Activated CD8-positive, alpha-beta T cell treated with anti-CD3 and anti-CD28 coated beads, Interleukin-2, amount 10 ng/mL, durations not matched to agents 7 days and 5 days (primary cell): ENCODE results near the gene BMERB1. TPM values are rescaled to one million over a fixed set of nuclear protein-coding genes. Genes with fewer than 3 reads are reported as not detected.
"Not testable (repeated sequence)": the region's sequence is repeated elsewhere in the genome, so short reads cannot be mapped to it uniquely, and the experiment has no call there.

Source experiments
- ATAC-seq: fragments of 150-1000 bp; cut with Tn5 transposase; one replicate; pipeline ENCODE4 v1.10.0; 2021; ENCODE audit warnings: moderate library complexity
- CTCF ChIA-PET: fragments of 350-600 bp; sonication (Branson Sonifier 250); formaldehyde crosslinking; loops from one replicate; lab custom pipeline; 2021; ENCODE audit warnings: antibody characterized with exemption; lab: Charles Lee
- POLR2A ChIA-PET: fragments of 350-600 bp; sonication (Branson Sonifier 250); formaldehyde crosslinking; loops from one replicate; lab custom pipeline; 2021; ENCODE audit warnings: antibody characterized with exemption; lab: Charles Lee
- DNase-seq: peaks from one replicate; pipeline ENCODE4 v3.0.0-alpha.2; 2020
- H3K27ac Mint-ChIP-seq: one replicate; pipeline ENCODE4 v1.8.0; 2021; ENCODE audit warnings: mild to moderate bottlenecking, mixed read lengths
- H3K27me3 Mint-ChIP-seq: one replicate; pipeline ENCODE4 v1.8.0; 2021; ENCODE audit warnings: low read depth, mixed read lengths
- H3K36me3 Mint-ChIP-seq: one replicate; pipeline ENCODE4 v1.8.0; 2021; ENCODE audit warnings: low read depth, mixed read lengths
- H3K4me1 Mint-ChIP-seq: one replicate; pipeline ENCODE4 v1.8.0; 2021; ENCODE audit warnings: low read depth, mixed read lengths
- H3K4me3 Mint-ChIP-seq: one replicate; pipeline ENCODE4 v1.8.0; 2021; ENCODE audit warnings: mild to moderate bottlenecking, mixed read lengths
- H3K9me3 Mint-ChIP-seq: one replicate; pipeline ENCODE4 v1.8.0; 2022; ENCODE audit warnings: mixed read lengths; ENCODE audit not compliant: insufficient read depth
- total RNA-seq, 2 experiments: library from RNA; stranded (reverse); gene quantifications; one replicate each; pipeline ENCODE4 v1.2.3, GENCODE V29; 2021

Gene BMERB1
- total RNA-seq, 2 experiments from 2014 or later: 1.6 to 4.3 TPM

DNA sequence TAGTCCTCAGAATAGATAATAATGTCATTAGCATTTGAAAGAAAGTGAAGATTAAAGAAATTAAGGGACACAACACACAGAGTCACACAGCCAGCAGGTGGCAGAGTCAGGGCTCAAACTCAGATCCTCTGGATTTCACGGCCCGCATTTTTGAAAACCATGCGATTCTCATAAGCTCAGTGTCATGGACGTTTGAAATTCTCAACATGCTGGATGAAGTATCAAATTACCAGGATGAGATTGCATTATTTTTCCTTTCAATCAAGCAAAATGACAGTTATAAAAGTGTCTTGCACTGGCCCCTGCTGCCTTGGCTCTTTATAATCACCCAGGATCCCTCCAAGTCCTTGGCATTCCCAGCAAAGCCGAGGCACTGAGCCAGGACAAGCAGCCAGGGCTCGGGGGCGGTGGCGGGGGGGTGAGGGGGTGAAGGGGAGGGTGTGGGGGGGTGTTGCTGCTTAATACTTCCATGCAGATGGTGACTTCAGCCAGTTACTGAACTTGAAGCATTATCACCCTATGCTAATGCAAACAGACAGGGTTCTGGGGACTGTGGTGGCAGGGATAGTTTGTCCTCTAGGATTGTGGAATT lies 6.6 kb upstream of the BMERB1 start:
- peak; percentile 65 for DNase-seq
- Mint-ChIP-seq H3K27ac (no peak overlapping the region), H3K27me3 (peaks cover 6% of the 10 kb centered on the region), H3K4me1 (peaks cover 2% of the 10 kb centered on the region), H3K36me3 (no peaks in the 10 kb centered on the region), H3K9me3 (no peaks in the 10 kb centered on the region), H3K4me3 (no peak overlapping the region)
- peak; percentile 57 for ATAC-seq
- ChIA-PET CTCF (interaction anchor here (0.6 to 1.8 kb wide), 9 partner anchors 9 to 328 kb away, joined by 3 to 13 read pairs (median 3); partner anchors contain the start of gene MARF1), POLR2A (no interaction called here)

DNA sequence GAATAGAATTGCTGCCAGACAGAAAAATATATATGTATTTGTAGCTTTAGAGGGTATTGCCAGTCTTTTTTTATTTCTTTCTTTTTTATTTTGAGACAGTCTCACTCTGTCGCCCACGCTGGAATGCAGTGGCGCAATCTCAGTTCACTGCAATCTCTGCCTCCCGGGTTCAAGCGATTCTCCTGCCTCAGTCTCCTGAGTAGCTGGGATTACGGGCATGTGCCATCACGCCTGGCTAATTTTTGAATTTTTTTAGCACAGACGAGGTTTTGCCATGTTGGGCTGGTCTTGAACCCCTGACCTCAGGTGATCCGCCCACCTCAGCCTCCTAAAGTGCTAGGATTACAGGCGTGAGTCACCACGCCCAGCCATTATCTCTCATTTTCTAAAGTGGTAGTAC lies 3.5 kb upstream of the BMERB1 start:
- H3K36me3 Mint-ChIP-seq, H3K4me3 Mint-ChIP-seq, ATAC-seq, H3K27ac Mint-ChIP-seq, DNase-seq, H3K9me3 Mint-ChIP-seq, POLR2A ChIA-PET: not testable (repeated sequence)
- Mint-ChIP-seq H3K4me1 (peaks cover 16% of the 10 kb centered on the region), H3K27me3 (peaks cover 21% of the 10 kb centered on the region)
- CTCF ChIA-PET: interaction anchor here (1.0 kb wide), 1 partner anchor 9 kb away, joined by 3 read pairs; no protein-coding TSS in a partner anchor

GRCh38 chr16:15434079-15434424 lies 336 bp upstream of the BMERB1 start:
- no peaks in the 10 kb centered on the region for H3K9me3 Mint-ChIP-seq
- H3K36me3 Mint-ChIP-seq: no peaks in the 10 kb centered on the region
- DNase-seq (no peak), ATAC-seq (peak; percentile 21)
- H3K27me3 Mint-ChIP-seq: peaks cover 24% of the 10 kb centered on the region
- H3K4me3 Mint-ChIP-seq: peak overlapping the region; percentile 78
- H3K27ac Mint-ChIP-seq: no peak overlapping the region
- ChIA-PET CTCF (no interaction called here), POLR2A (no interaction called here)
- H3K4me1 Mint-ChIP-seq: peaks cover 14% of the 10 kb centered on the region

- H3K27me3 Mint-ChIP-seq: peaks cover 24% of the 10 kb centered on the region
- POLR2A ChIA-PET: no interaction called here
- CTCF ChIA-PET: no interaction called here
- H3K9me3 Mint-ChIP-seq: no peaks in the 10 kb centered on the region
- no peak for DNase-seq
- H3K27ac Mint-ChIP-seq: no peak overlapping the region
- peak; percentile 31 for ATAC-seq
- H3K4me1 Mint-ChIP-seq: peaks cover 14% of the 10 kb centered on the region
- H3K36me3 Mint-ChIP-seq: no peaks in the 10 kb centered on the region
- peak overlapping the region; percentile 78 for H3K4me3 Mint-ChIP-seq
Measured at GRCh38 chr16:15435216-15435864, 952 bp downstream of the BMERB1 start.

- no peaks in the 10 kb centered on the region for H3K9me3 Mint-ChIP-seq
- H3K4me1 Mint-ChIP-seq: peaks cover 11% of the 10 kb centered on the region
- ATAC-seq: no peak
- CTCF ChIA-PET: no interaction called here
- no peak overlapping the region for H3K4me3 Mint-ChIP-seq
- peaks cover 19% of the 10 kb centered on the region for H3K27me3 Mint-ChIP-seq
- no peak for DNase-seq
- POLR2A ChIA-PET: no interaction called here
- H3K27ac Mint-ChIP-seq: no peak overlapping the region
- no peaks in the 10 kb centered on the region for H3K36me3 Mint-ChIP-seq
Measured at GRCh38 chr16:15439102-15439501, 4.7 kb downstream of the BMERB1 start.

GRCh38 chr16:15439521-15439920 lies 5.1 kb downstream of the BMERB1 start:
- DNase-seq (no peak), ATAC-seq (no peak)
- Mint-ChIP-seq H3K4me3 (no peak overlapping the region), H3K36me3 (no peaks in the 10 kb centered on the region), H3K4me1 (peaks cover 10% of the 10 kb centered on the region), H3K9me3 (no peaks in the 10 kb centered on the region), H3K27ac (no peak overlapping the region), H3K27me3 (peaks cover 15% of the 10 kb centered on the region)
- ChIA-PET POLR2A (no interaction called here), CTCF (no interaction called here)

DNA sequence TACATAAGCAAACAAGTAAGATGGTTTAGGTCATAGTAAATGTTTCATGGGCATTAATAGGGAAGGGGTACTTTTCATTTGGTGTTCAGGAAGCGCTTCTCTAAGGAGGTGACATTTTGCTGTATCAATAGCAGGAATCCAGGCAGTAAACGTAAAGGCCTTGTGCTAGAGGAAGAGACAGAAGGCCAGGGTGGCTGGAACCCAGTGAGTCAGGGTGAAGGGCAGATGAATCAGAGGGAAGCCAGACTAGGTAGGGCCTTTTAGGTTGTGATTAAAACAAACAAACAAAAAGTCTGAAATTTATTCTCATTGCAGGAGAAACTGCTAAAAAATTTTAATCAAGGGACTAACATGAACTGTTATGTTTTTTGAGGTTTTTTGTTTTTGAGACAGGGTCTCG lies 6.5 kb downstream of the BMERB1 start:
- Mint-ChIP-seq H3K4me1 (peaks cover under 1% of the 10 kb centered on the region), H3K9me3 (peaks cover 5% of the 10 kb centered on the region), H3K27ac (no peak overlapping the region), H3K4me3 (no peak overlapping the region), H3K36me3 (peaks cover 5% of the 10 kb centered on the region), H3K27me3 (peaks cover 4% of the 10 kb centered on the region)
- POLR2A ChIA-PET: no interaction called here
- CTCF ChIA-PET: no interaction called here
- no peak for DNase-seq
- no peak for ATAC-seq

DNA sequence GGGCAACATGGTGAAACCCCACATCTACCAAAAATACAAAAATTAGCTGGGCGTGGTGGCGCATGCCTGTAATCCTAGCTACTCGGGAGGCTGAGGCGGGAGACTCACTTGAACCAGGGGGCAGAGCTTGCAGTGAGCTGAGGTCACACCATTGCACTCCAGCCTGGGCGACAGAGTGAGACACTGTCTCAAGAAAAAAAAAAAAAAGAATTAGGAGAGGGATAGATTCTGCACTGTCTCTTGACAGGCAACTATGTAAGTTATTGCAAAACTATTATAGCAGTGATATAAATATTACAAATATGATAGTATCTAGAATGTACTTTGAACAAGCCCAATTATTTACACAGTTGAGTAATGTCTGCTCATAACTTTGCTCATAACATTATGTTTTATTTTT lies 7.8 kb downstream of the BMERB1 start:
- H3K4me1 Mint-ChIP-seq, H3K27ac Mint-ChIP-seq, H3K27me3 Mint-ChIP-seq, POLR2A ChIA-PET, DNase-seq, H3K36me3 Mint-ChIP-seq, H3K9me3 Mint-ChIP-seq, H3K4me3 Mint-ChIP-seq, ATAC-seq, CTCF ChIA-PET: not testable (repeated sequence)

DNA sequence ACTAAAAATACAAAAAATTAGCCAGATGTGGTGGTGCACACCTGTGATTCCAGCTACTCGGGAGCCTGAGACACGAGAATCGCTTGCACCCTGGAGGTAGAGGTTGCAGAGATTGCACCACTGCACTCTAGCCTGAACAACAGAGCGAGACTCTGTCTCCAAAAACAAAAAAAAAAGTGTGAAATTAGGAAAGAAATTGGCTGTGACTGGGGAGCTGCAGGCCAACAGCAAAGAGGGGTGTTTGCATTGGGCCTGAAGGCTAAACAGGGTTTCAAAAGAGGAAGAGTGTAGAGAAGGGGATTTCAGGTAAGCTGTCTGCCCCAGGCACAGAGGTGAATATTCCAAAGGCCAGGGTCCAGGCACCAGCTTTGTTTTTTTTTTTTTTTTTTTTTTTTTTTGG lies 9.4 kb downstream of the BMERB1 start:
- ChIA-PET POLR2A (no interaction called here), CTCF (interaction anchor here (0.6 to 1.6 kb wide), 2 partner anchors 16 to 158 kb away, joined by 3 to 5 read pairs; no protein-coding TSS in a partner anchor)
- Mint-ChIP-seq H3K9me3 (peaks cover 5% of the 10 kb centered on the region), H3K27me3 (no peaks in the 10 kb centered on the region), H3K36me3 (peaks cover 5% of the 10 kb centered on the region), H3K4me1 (no peaks in the 10 kb centered on the region), H3K27ac (no peak overlapping the region), H3K4me3 (no peak overlapping the region)
- no peak for DNase-seq
- no peak for ATAC-seq

GRCh38 chr16:15444264-15444663 lies 9.9 kb downstream of the BMERB1 start:
- H3K4me1 Mint-ChIP-seq: no peaks in the 10 kb centered on the region
- ChIA-PET POLR2A (no interaction called here), CTCF (interaction anchor here (0.6 to 1.6 kb wide), 2 partner anchors 17 to 157 kb away, joined by 3 to 5 read pairs; no protein-coding TSS in a partner anchor)
- H3K9me3 Mint-ChIP-seq: peaks cover 5% of the 10 kb centered on the region
- ATAC-seq (no peak), DNase-seq (no peak)
- H3K36me3 Mint-ChIP-seq: peaks cover 5% of the 10 kb centered on the region
- H3K4me3 Mint-ChIP-seq: no peak overlapping the region
- H3K27ac Mint-ChIP-seq: no peak overlapping the region
- no peaks in the 10 kb centered on the region for H3K27me3 Mint-ChIP-seq

DNA sequence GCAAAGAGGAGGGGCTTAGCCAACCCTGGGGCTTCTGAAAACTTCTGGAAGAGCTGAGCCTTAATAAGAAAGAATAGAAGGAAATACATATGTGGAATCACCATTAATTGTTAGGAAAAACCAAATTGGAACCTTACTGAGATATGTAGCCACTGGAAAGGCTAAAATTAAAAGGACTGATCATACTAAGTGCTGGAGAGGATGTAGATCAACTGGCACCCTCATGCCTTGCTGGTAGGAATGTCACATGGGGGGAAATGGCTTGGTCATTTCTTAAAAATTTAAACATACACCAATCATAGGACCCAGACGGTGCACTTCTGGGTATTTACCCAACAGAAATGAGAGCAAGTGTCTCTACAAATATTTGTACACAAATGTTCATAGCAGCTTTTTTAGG lies 11.1 kb downstream of the BMERB1 start:
- Mint-ChIP-seq H3K27me3 (no peaks in the 10 kb centered on the region), H3K4me1 (no peaks in the 10 kb centered on the region), H3K4me3 (no peak overlapping the region), H3K27ac (no peak overlapping the region), H3K9me3 (peaks cover 5% of the 10 kb centered on the region), H3K36me3 (peaks cover 5% of the 10 kb centered on the region)
- POLR2A ChIA-PET: no interaction called here
- DNase-seq (no peak), ATAC-seq (no peak)
- CTCF ChIA-PET: interaction anchor here (1.6 kb wide), 1 partner anchor 18 kb away, joined by 5 read pairs; no protein-coding TSS in a partner anchor

- Mint-ChIP-seq H3K27me3 (no peaks in the 10 kb centered on the region), H3K9me3 (peaks cover 5% of the 10 kb centered on the region), H3K27ac (no peak overlapping the region), H3K36me3 (peaks cover 5% of the 10 kb centered on the region), H3K4me1 (no peaks in the 10 kb centered on the region), H3K4me3 (no peak overlapping the region)
- DNase-seq: no peak
- ChIA-PET CTCF (no interaction called here), POLR2A (no interaction called here)
- no peak for ATAC-seq
Measured at GRCh38 chr16:15446901-15447300, 12.5 kb downstream of the BMERB1 start.
